ENCODE measurements around the gene R3HDM2. TPM values are rescaled to one million over a fixed set of nuclear protein-coding genes. Genes with fewer than 3 reads are reported as not detected.
"Not testable (repeated sequence)": the region's sequence is repeated elsewhere in the genome, so short reads cannot be mapped to it uniquely, and the experiment has no call there.

The R3HDM2 gene
- total RNA-seq, 6 experiments from 2014 or later: 33.7 to 39.4 (median 37.9) TPM

DNA sequence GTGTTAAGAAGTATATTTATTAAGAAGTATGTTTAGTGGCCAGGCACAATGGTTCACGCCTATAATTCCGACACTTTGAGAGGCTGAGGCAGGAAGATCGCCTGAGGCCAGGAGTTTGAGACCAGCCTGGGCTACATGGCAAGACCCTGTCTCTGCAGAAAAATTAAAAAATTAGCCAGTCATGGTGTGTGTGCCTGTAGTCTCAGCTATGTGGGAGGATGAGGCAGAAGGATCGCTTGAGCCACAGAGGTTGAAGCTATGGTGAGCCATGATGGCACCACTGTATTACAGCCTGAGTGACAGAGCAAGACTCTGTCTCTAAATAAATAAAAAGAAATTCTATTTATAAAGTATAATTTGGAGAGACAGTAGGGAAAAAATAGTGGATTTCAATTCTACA is 20.3 kb downstream of the R3HDM2 start:
- Mint-ChIP-seq H3K4me1 (ENCODE audit: low read depth) (peaks cover 6% of the 10 kb centered on the region), H3K36me3 (ENCODE audit: low read depth) (peaks cover 4% of the 10 kb centered on the region; the same call in 1 of the 2 replicates), H3K4me3 (no peak overlapping the region), H3K9me3 (no peaks in the 10 kb centered on the region), H3K27me3 (ENCODE audit: insufficient read depth) (no peaks in the 10 kb centered on the region), H3K27ac (no peak overlapping the region)
- DNase-seq: no peak
- no peak for TF ChIP-seq CTCF (IDR thresholded peaks at IDR 0.05)

DNA sequence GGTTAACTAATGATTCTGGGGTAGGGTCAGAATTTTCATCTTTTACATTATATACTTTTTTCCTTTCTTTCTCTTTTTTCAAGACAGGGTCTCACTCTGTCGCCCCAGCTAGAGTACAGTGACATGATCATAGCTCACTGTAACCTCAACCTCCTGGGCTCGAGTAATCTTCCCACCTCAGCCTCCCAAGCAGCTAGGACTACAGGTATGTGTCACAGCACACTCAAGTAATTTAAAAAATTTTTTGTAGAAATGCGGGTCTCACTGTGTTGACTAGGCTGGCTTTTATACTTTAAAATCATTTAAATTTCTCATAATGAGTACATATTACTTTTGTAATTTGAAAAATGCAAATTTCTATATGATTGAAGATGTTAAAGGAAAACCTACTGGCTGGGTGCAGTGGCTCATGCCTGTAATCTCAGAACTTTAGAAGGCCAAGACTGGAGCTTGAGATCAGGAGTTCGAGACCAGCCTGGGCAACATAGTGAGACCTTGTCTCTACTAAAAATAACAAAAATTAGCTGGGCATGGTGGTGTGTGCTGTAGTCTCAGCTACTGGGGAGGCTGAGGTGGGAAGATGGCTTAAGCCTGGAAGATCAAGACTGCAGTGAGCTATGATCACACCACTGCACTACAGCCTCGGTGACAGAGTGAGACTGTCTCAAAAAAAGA is 25.7 kb downstream of the R3HDM2 start:
- no peak overlapping the region; the same call in 1 of the 2 replicates for H3K27ac Mint-ChIP-seq

GRCh38 chr12:57402156-57402555 is 28.7 kb downstream of the R3HDM2 start:
- not testable (repeated sequence) for H3K27ac Mint-ChIP-seq; H3K36me3 Mint-ChIP-seq (ENCODE audit: low read depth); H3K4me1 Mint-ChIP-seq (ENCODE audit: low read depth); DNase-seq; H3K9me3 Mint-ChIP-seq; H3K27me3 Mint-ChIP-seq (ENCODE audit: insufficient read depth); H3K4me3 Mint-ChIP-seq

More for the DNA sequence above, 25.7 kb downstream of the R3HDM2 start:
- no peak for TF ChIP-seq CTCF (IDR thresholded peaks at IDR 0.05)
- H3K4me1 Mint-ChIP-seq (ENCODE audit: low read depth): no peaks in the 10 kb centered on the region
- no peak for DNase-seq
- no peaks in the 10 kb centered on the region for H3K27me3 Mint-ChIP-seq (ENCODE audit: insufficient read depth)
- peaks cover 4% of the 10 kb centered on the region; the same call in 1 of the 2 replicates for H3K36me3 Mint-ChIP-seq (ENCODE audit: low read depth)
- H3K4me3 Mint-ChIP-seq: no peak overlapping the region
- no peaks in the 10 kb centered on the region for H3K9me3 Mint-ChIP-seq

DNA sequence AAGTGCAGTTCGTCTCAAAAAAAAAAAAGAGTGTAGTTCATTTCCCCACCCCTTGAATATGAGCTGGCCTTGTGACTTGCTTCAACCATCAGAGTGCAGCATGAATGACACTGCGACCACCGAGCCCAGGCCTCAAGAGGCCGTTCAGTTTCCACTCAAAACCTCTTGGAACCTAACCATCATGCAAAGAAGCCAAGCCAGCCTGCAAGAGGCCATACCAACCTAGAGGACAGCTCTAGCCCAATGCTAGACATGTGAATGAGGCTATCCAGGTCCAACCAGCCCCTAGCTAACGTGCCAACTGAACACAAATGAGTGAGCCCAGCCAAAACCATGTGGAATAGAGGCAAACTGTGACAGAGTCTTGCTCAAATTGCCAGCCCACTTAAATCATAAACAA is 29.7 kb downstream of the R3HDM2 start:
- no peaks in the 10 kb centered on the region for H3K36me3 Mint-ChIP-seq (ENCODE audit: low read depth)
- no peak overlapping the region for H3K4me3 Mint-ChIP-seq
- no peak overlapping the region for H3K27ac Mint-ChIP-seq
- H3K4me1 Mint-ChIP-seq (ENCODE audit: low read depth): no peaks in the 10 kb centered on the region
- no peaks in the 10 kb centered on the region; the same call in 1 of the 2 replicates for H3K27me3 Mint-ChIP-seq (ENCODE audit: insufficient read depth)
- no peak for DNase-seq
- no peaks in the 10 kb centered on the region for H3K9me3 Mint-ChIP-seq
- no peak for TF ChIP-seq CTCF (IDR thresholded peaks at IDR 0.05)

DNA sequence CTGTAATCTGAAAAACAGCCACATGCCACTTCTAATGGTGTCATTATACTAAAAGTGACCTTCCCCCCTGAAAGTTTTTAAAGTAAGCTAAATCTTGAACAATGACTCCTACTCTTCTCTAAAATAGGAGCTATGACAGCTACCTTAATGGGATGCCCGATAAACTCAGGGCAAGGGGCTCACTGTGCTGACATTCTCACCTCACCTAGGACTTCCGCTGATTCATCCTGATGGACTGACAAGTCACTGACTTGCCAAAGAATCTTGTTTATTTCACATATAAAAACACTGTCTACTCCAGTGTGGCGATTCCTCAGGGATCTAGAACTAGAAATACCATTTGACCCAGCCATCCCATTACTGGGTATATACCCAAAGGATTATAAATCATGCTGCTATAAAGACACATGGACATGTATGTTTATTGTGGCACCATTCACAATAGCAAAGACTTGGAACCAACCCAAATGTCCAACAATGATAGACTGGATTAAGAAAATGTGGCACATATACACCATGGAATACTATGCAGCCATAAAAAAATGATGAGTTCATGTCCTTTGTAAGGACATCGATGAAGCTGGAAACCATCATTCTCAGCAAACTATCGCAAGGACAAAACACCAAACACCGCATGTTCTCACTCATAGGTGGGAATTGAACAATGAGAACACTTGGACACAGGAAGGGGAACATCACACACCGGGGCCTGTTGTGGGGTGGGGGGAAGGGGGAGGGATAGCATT is 31.0 kb downstream of the R3HDM2 start:
- H3K9me3 Mint-ChIP-seq; H3K36me3 Mint-ChIP-seq (ENCODE audit: low read depth); DNase-seq; H3K27me3 Mint-ChIP-seq (ENCODE audit: insufficient read depth); H3K27ac Mint-ChIP-seq; H3K4me3 Mint-ChIP-seq; H3K4me1 Mint-ChIP-seq (ENCODE audit: low read depth): not testable (repeated sequence)

DNA sequence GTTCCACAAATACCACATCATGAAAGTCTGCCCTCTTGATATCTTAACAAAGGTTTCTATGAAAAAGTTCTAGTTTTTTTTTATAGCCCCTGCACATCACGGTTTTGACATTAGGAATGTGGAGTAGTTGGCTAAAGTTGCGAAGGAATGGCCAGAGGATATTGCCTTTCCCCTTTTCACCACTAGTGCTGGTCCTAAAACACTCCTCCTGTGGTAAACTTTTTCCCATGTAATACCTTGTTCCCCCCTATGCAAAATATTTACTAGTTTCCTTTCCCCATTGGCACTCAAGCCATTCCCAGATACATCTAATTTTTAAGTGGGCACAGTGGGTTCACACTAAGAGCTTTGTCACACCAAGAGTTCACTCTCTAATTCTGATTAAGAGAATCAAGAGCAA is 33.4 kb downstream of the R3HDM2 start:
- peak; percentile 20; the same call in 1 of the 2 replicates for TF ChIP-seq CTCF (IDR thresholded peaks at IDR 0.05)
- H3K4me1 Mint-ChIP-seq (ENCODE audit: low read depth): no peaks in the 10 kb centered on the region
- peaks cover 10% of the 10 kb centered on the region for H3K36me3 Mint-ChIP-seq (ENCODE audit: low read depth)
- no peaks in the 10 kb centered on the region; the same call in none of the 2 replicates for H3K27me3 Mint-ChIP-seq (ENCODE audit: insufficient read depth)
- H3K9me3 Mint-ChIP-seq: no peaks in the 10 kb centered on the region
- H3K4me3 Mint-ChIP-seq: no peak overlapping the region
- H3K27ac Mint-ChIP-seq: no peak overlapping the region
- no peak for DNase-seq
